GM12878 (cell line): ENCODE results near the gene LAIR1. TPM values are rescaled to one million over a fixed set of nuclear protein-coding genes. Genes with fewer than 3 reads are reported as not detected.
A peak's percentile ranks its signal among the peaks of the same experiment; 100 is the strongest.
"Not testable (repeated sequence)": the region's sequence is repeated elsewhere in the genome, so short reads cannot be mapped to it uniquely, and the experiment has no call there.

Source experiments
- ATAC-seq: fragments of 200-7000 bp; cut with Tn5 transposase; 3 replicates; pipeline ENCODE4 v1.9.1; 2020; ENCODE audit warnings: mild to moderate bottlenecking, moderate library complexity
- BruUV-seq: library from RNA; stranded (reverse); fragments of 400-500 nt; replicated peaks from 2 replicates; lab custom pipeline; 2021; lab: Mats Ljungman, UMichigan
- CTCF ChIA-PET: fragments of 300-600 bp; sonication (Branson Sonifier 250); formaldehyde crosslinking; extraction: SDS; loops from one replicate; lab custom pipeline; 2021; ENCODE audit warnings: inconsistent platforms; lab: Yijun Ruan, JAX
- POLR2A ChIA-PET: fragments of 350-600 bp; formaldehyde crosslinking; extraction: SDS; loops from one replicate; lab custom pipeline; 2021; ENCODE audit warnings: inconsistent platforms; lab: Charles Lee
- RAD21 ChIA-PET: fragments of 300-600 bp; sonication (Branson Sonifier 250); formaldehyde crosslinking; loops from one replicate; lab custom pipeline; 2023; ENCODE audit warnings: antibody characterized with exemption; ENCODE audit not compliant: unreplicated experiment; lab: Charles Lee
- SMC1A ChIA-PET: fragments of 300-600 bp; sonication (Branson Sonifier 250); formaldehyde crosslinking; loops from one replicate; lab custom pipeline; 2023; ENCODE audit not compliant: unreplicated experiment, uncharacterized antibody; lab: Charles Lee
- DNase-seq: peaks from one replicate; pipeline ENCODE4 v3.0.0-alpha.2; 2011; ENCODE audit warnings: low read depth, low spot score
- FAIRE-seq: peaks from 3 replicates; lab custom pipeline; 2011; peaks lifted over from hg19 to GRCh38; lab: Jason Lieb, UNC
- H2AFZ ChIP-seq: 2 replicates; pipeline ENCODE4 v1.6.0; 2011; ENCODE audit warnings: low read depth, low read length, control low read depth; ENCODE audit not compliant: control insufficient read depth
- H3K27ac ChIP-seq: 2 replicates; pipeline ENCODE4 v1.5.1; 2011; ENCODE audit warnings: control low read depth; ENCODE audit not compliant: control insufficient read depth, insufficient read depth
- H3K27me3 ChIP-seq, 2 experiments: replicated peaks in 1 of 2; 2 replicates each; pipeline versions ENCODE4 v1.6.0 to v1.6.1; 2011; ENCODE audit warnings: low read length in 1 of 2; ENCODE audit not compliant: control insufficient read depth in 2 of 2, insufficient read depth in 2 of 2
- H3K36me3 ChIP-seq, 2 experiments: 2 replicates each; pipeline ENCODE4 v1.5.1; 2011; ENCODE audit warnings: low read length in 1 of 2; ENCODE audit not compliant: control insufficient read depth in 2 of 2, insufficient read depth in 2 of 2
- H3K4me1 ChIP-seq: 2 replicates; pipeline ENCODE4 v1.6.1; 2011; ENCODE audit warnings: mild to moderate bottlenecking, low read length, moderate library complexity, mixed read lengths; ENCODE audit not compliant: control insufficient read depth, insufficient read depth
- H3K4me2 ChIP-seq: 2 replicates; pipeline ENCODE4 v1.6.0; 2011; ENCODE audit warnings: control low read depth; ENCODE audit not compliant: control insufficient read depth, insufficient read depth
- H3K4me3 ChIP-seq: fragments of 200-600 bp; sonication (generic); 2 replicates; pipeline ENCODE4 v1.5.1; 2016
- H3K79me2 ChIP-seq: 2 replicates; pipeline ENCODE4 v1.6.0; 2011; ENCODE audit warnings: low read length; ENCODE audit not compliant: control insufficient read depth, insufficient read depth
- H3K9ac ChIP-seq: 2 replicates; pipeline ENCODE4 v1.8.0; 2011; ENCODE audit warnings: low read length, control low read depth, mixed read lengths; ENCODE audit not compliant: control insufficient read depth, insufficient read depth
- H3K9me3 ChIP-seq: replicated peaks from 3 replicates; pipeline ENCODE4 v1.5.1; 2011; ENCODE audit warnings: mild to moderate bottlenecking, low read length; ENCODE audit not compliant: control insufficient read depth, insufficient read depth
- H4K20me1 ChIP-seq: 2 replicates; pipeline ENCODE4 v1.6.0; 2011; ENCODE audit not compliant: control insufficient read depth, insufficient read depth
- BHLHE40 ChIP-seq, 2 experiments: fragments of 450-650 bp in 1 of 2; IDR thresholded peaks; 2 replicates each; pipeline ENCODE4 v1.6.1; 2011 to 2017; ENCODE audit warnings: low read depth in 2 of 2, borderline replicate concordance in 1 of 2, improper control_type of control experiment in 1 of 2, low read length in 1 of 2, mild to moderate bottlenecking in 1 of 2
- CBFB ChIP-seq: IDR thresholded peaks from 2 replicates; pipeline ENCODE4 v1.6.1; 2016; ENCODE audit warnings: antibody characterized with exemption, low read depth
- DPF2 ChIP-seq: fragments of 450-650 bp; IDR thresholded peaks from 2 replicates; pipeline ENCODE4 v1.6.1; 2017; ENCODE audit warnings: mild to moderate bottlenecking
- EED ChIP-seq: sonication (generic); IDR thresholded peaks from 2 replicates; pipeline ENCODE4 v1.6.1; 2016; ENCODE audit warnings: antibody characterized with exemption, low read depth
- ETV6 ChIP-seq, 2 experiments: fragments of 450-650 bp in 1 of 2; IDR thresholded peaks in 1 of 2; conservative IDR thresholded peaks in 1 of 2; 2 replicates each; pipeline ENCODE4 v1.6.1; 2014; ENCODE audit warnings: antibody characterized with exemption in 1 of 2, borderline replicate concordance in 1 of 2, low read depth in 1 of 2, mild to moderate bottlenecking in 1 of 2, moderate library complexity in 1 of 2
- GATAD2B ChIP-seq: fragments of 450-650 bp; conservative IDR thresholded peaks from 2 replicates; pipeline ENCODE4 v1.6.1; 2017; ENCODE audit warnings: low read depth, mild to moderate bottlenecking, moderate library complexity
- IKZF1 ChIP-seq: fragments of 450-650 bp; conservative IDR thresholded peaks from 2 replicates; pipeline ENCODE4 v1.6.1; 2017; ENCODE audit warnings: antibody characterized with exemption, mild to moderate bottlenecking
- IKZF2 ChIP-seq, 2 experiments: fragments of 450-650 bp; IDR thresholded peaks; 2 replicates each; pipeline ENCODE4 v1.6.1; 2017; ENCODE audit warnings: mild to moderate bottlenecking in 2 of 2, moderate library complexity in 2 of 2
- MLLT1 ChIP-seq: fragments of 450-650 bp; IDR thresholded peaks from 2 replicates; pipeline ENCODE4 v1.6.1; 2016; ENCODE audit warnings: mild to moderate bottlenecking
- MTA2 ChIP-seq: fragments of 450-650 bp; IDR thresholded peaks from 2 replicates; pipeline ENCODE4 v1.6.1; 2016; ENCODE audit warnings: low read depth, mild to moderate bottlenecking, moderate library complexity
- NBN ChIP-seq: fragments of 450-650 bp; IDR thresholded peaks from 2 replicates; pipeline ENCODE4 v1.6.1; 2016
- NR2F1 ChIP-seq: fragments of 450-650 bp; conservative IDR thresholded peaks from 2 replicates; pipeline ENCODE4 v1.6.1; 2017; ENCODE audit warnings: mild to moderate bottlenecking
- RELB ChIP-seq: fragments of 450-650 bp; IDR thresholded peaks from 2 replicates; pipeline ENCODE4 v1.6.1; 2017; ENCODE audit warnings: low read depth, mild to moderate bottlenecking, moderate library complexity
- RUNX3 ChIP-seq: IDR thresholded peaks from 2 replicates; pipeline ENCODE4 v1.6.1; 2012; ENCODE audit warnings: low read length, inconsistent platforms
- TCF12 ChIP-seq: IDR thresholded peaks from 2 replicates; pipeline ENCODE4 v1.6.1; 2011; ENCODE audit warnings: low read depth, mild to moderate bottlenecking, low read length
- WGBS: methylation state at CpG from one replicate; pipeline ENCODE4 v1.1.6; 2016; ENCODE audit warnings: low lambda C conversion rate; ENCODE audit not compliant: insufficient replicate concordance, insufficient coverage; ENCODE audit errors: missing lambda C conversion rate; 5-methylcytosine and 5-hydroxymethylcytosine counted together
- in situ Hi-C: fragments of 300-500 bp; cut with MboI; formaldehyde crosslinking; loops from 9 replicates; pipeline ENCODE4 v1.14.3; 2018; ENCODE audit warnings: mixed read lengths
- intact Hi-C: fragments of 100-400 bp; cut with micrococcal nuclease; formaldehyde crosslinking; loops from one replicate; pipeline ENCODE4 v1.14.2; 2022; ENCODE audit not compliant: unreplicated experiment
- polyA plus RNA-seq, 11 experiments: library from polyadenylated mRNA; depleted of rRNA in 4 of 11; unstranded in 6 of 11; stranded (reverse) in 5 of 11; fragments of >200 nt; fragmentation: Nextera tagmentation in 4 of 11; fragmentation: Illumina TruSeq in 1 of 11; extraction: Ambion mirVana in 4 of 11; extraction: Trizol in 1 of 11; gene quantifications; 1 replicate in 1 of 11; 2 replicates in 10 of 11; pipeline versions ENCODE4 v1.2.1 to v1.2.3, GENCODE V29; 2011 to 2016; ENCODE audit warnings: inconsistent platforms in 2 of 11, missing spikeins in 2 of 11, low read depth in 1 of 11
- total RNA-seq, 4 experiments: library from RNA; depleted of rRNA in 3 of 4; stranded (reverse); fragments of >200 nt in 3 of 4; fragmentation: Illumina TruSeq in 1 of 4; extraction: Trizol in 1 of 4; gene quantifications; 2 replicates each; pipeline versions ENCODE4 v1.2.1 to v1.2.3, GENCODE V29; 2013 to 2021

The LAIR1 gene
- total and polyA plus RNA-seq, 10 of the 15 experiments (the other 5 are each of a cell fraction or from before 2014, with no cell fraction given), result 8.6 to 58.2 (median 35.3) TPM

DNA sequence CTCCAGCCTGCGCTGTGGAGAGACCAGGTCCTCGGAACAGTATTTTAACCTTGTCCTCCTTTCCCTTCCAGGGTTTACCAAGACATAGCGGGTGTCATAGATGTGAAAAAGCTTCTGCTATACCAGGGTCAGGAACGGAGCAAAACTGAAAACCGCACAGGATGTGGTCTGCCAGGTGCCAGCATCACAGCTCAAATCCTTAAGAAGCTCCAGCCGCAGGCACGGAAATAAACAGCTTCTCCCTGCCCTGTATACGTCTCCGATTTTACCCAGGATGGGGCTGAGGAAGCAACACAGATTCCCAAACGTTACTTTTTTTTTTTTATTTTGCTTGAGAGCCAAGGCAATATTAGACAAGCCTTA lies 5.7 kb upstream of the LAIR1 start:
- H2AFZ ChIP-seq, H3K79me2 ChIP-seq, H3K27me3 ChIP-seq, H3K27ac ChIP-seq, H3K4me2 ChIP-seq, FAIRE-seq, H3K9me3 ChIP-seq, intact Hi-C loops, DNase-seq, H4K20me1 ChIP-seq, in situ Hi-C loops, H3K9ac ChIP-seq, H3K4me1 ChIP-seq, H3K4me3 ChIP-seq, H3K36me3 ChIP-seq: not testable (repeated sequence)
- peak; percentile 73 for ATAC-seq
- RAD21 ChIA-PET, result interaction anchor here (1.7 to 5.0 kb wide), 2 partner anchors 18 to 25 kb away, joined by 4 to 32 read pairs; no protein-coding TSS in a partner anchor
- TF ChIP-seq DPF2 (0 out of 2 replicates have a peak, but pooled peaks have one; percentile 42), EED (peak; percentile 91), RELB (peak; percentile 57; the same call in 1 of the 2 replicates), IKZF2 (IDR thresholded peaks at IDR 0.05) (peak; percentile 82 to 86), MLLT1 (peak; percentile 27; the same call in 1 of the 2 replicates), MTA2 (peak; percentile 47; the same call in 1 of the 2 replicates), BHLHE40 (IDR thresholded peaks at IDR 0.05; ENCODE audit: borderline replicate concordance in 1 of 2, low read depth in 2 of 2, low read length in 1 of 2) (peak in 1 of 2 experiments; percentile 59; a peak in 1 of 4 replicates), ETV6 (conservative IDR thresholded peaks at IDR 0.05 in 1 of 2, IDR thresholded peaks at IDR 0.05 in 1 of 2; ENCODE audit: borderline replicate concordance in 1 of 2, low read depth in 1 of 2) (peak in 1 of 2 experiments; percentile 26; a peak in 1 of 4 replicates), TCF12 (0 out of 2 replicates have a peak, but pooled peaks have one; percentile 29), IKZF1 (peak; percentile 77), NR2F1 (peak; percentile 60; the same call in 1 of the 2 replicates), NBN (0 out of 2 replicates have a peak, but pooled peaks have one; percentile 33), CBFB (peak; percentile 81), RUNX3 (peak; percentile 74), GATAD2B (0 out of 2 replicates have a peak, but pooled peaks have one; percentile 25)
- BruUV-seq, result TSS peak; percentile 90
- POLR2A ChIA-PET, result interaction anchor here (1.0 to 1.5 kb wide), 2 partner anchors 36 to 78 kb away, joined by 3 read pairs; no protein-coding TSS in a partner anchor
- CTCF ChIA-PET, result interaction anchor here (0.6 to 6.7 kb wide), 4 partner anchors 20 to 247 kb away, joined by 3 to 68 read pairs (median 6); no protein-coding TSS in a partner anchor
- SMC1A ChIA-PET, result interaction anchor here (0.6 to 2.4 kb wide), 4 partner anchors 9 to 43 kb away, joined by 4 to 21 read pairs (median 5); no protein-coding TSS in a partner anchor
- WGBS, result 3% methylated on average over 8 of the region's 10 CpGs
